Measurements from ENCODE around the gene ALX4.

Gene ALX4

GRCh38 chr11:44313761-44314489 lies 4.0 kb upstream of the ALX4 start:
- in situ Hi-C loops (cut with HindIII; ENCODE audit: low sequenced_read_pairs): no loop called here
- no peak overlapping the region for H3K4me3 ChIP-seq (ENCODE audit: low read depth, low read length)
- DNase-seq (ENCODE audit: low read depth, low spot score): no peak
- TF ChIP-seq CTCF (IDR thresholded peaks at IDR 0.05; ENCODE audit: low read depth, low read length): no peak

- DNase-seq (ENCODE audit: low read depth, low spot score): no peak
- no peak for TF ChIP-seq CTCF (IDR thresholded peaks at IDR 0.05; ENCODE audit: low read depth, low read length)
- no peak overlapping the region for H3K4me3 ChIP-seq (ENCODE audit: low read depth, low read length)
- in situ Hi-C loops (cut with HindIII; ENCODE audit: low sequenced_read_pairs): no loop called here
These were observed 2.9 kb upstream of the ALX4 start for GRCh38 chr11:44312876-44313275.

GRCh38 chr11:44311339-44312261 lies 1.7 kb upstream of the ALX4 start:
- in situ Hi-C loops (cut with HindIII; ENCODE audit: low sequenced_read_pairs): no loop called here
- DNase-seq (ENCODE audit: low read depth, low spot score): no peak
- no peak overlapping the region for H3K4me3 ChIP-seq (ENCODE audit: low read depth, low read length)
- no peak for TF ChIP-seq CTCF (IDR thresholded peaks at IDR 0.05; ENCODE audit: low read depth, low read length)

GRCh38 chr11:44310463-44311272 lies 729 bp upstream of the ALX4 start:
- no peak for DNase-seq (ENCODE audit: low read depth, low spot score)
- H3K4me3 ChIP-seq (ENCODE audit: low read depth, low read length): no peak overlapping the region
- TF ChIP-seq CTCF (IDR thresholded peaks at IDR 0.05; ENCODE audit: low read depth, low read length): no peak
- in situ Hi-C loops (cut with HindIII; ENCODE audit: low sequenced_read_pairs): no loop called here

GRCh38 chr11:44310206-44310462 lies 195 bp upstream of the ALX4 start:
- in situ Hi-C loops (cut with HindIII; ENCODE audit: low sequenced_read_pairs): no loop called here
- DNase-seq (ENCODE audit: low read depth, low spot score): no peak
- H3K4me3 ChIP-seq (ENCODE audit: low read depth, low read length): no peak overlapping the region
- TF ChIP-seq CTCF (IDR thresholded peaks at IDR 0.05; ENCODE audit: low read depth, low read length): no peak

GRCh38 chr11:44308923-44309477 lies 939 bp downstream of the ALX4 start:
- no peak overlapping the region for H3K4me3 ChIP-seq (ENCODE audit: low read depth, low read length)
- DNase-seq (ENCODE audit: low read depth, low spot score): no peak
- TF ChIP-seq CTCF (IDR thresholded peaks at IDR 0.05; ENCODE audit: low read depth, low read length): no peak
- in situ Hi-C loops (cut with HindIII; ENCODE audit: low sequenced_read_pairs): no loop called here
